GM13976 (cell line): ENCODE results near the gene VAC14.

ENCODE experiments used
- DNase-seq: peaks from one replicate; pipeline ENCODE4 v3.0.0; 2012; ENCODE audit warnings: low spot score
- CTCF ChIP-seq: IDR thresholded peaks from 2 replicates; pipeline ENCODE4 v1.5.1; 2012; ENCODE audit warnings: borderline replicate concordance, mild to moderate bottlenecking; ENCODE audit not compliant: insufficient read depth; ENCODE audit errors: extremely low read depth, missing control alignments, control extremely low read depth
- in situ Hi-C: fragments of 300-500 bp; cut with MboI; formaldehyde crosslinking; loops from one replicate; pipeline ENCODE4 v1.12.0; 2022; ENCODE audit warnings: low sequenced_read_pairs, mixed read lengths, inconsistent platforms; ENCODE audit not compliant: unreplicated experiment

Gene VAC14

GRCh38 chr16:70686376-70687101 lies 114.4 kb downstream of the VAC14 start:
- in situ Hi-C loops = no loop called here
- no peak for DNase-seq

GRCh38 chr16:70685938-70686375 lies 115.0 kb downstream of the VAC14 start, which contains the start of gene MTSS2:
TSS of gene MTSS2 (minus strand) at chr16:70686053. CDS start at chr16:70685791, 262 bp downstream.
- no peak for DNase-seq
- no peak for TF ChIP-seq CTCF
- in situ Hi-C loops = no loop called here

More at GRCh38 chr16:70686376-70687101, 114.4 kb downstream of the VAC14 start:
- TF ChIP-seq CTCF = no peak

- in situ Hi-C loops = no loop called here
- DNase-seq = peak; percentile 69
- no peak for TF ChIP-seq CTCF
These were observed 115.7 kb downstream of the VAC14 start for GRCh38 chr16:70685061-70685937.

GRCh38 chr16:70684146-70685060 lies 116.6 kb downstream of the VAC14 start:
- in situ Hi-C loops = no loop called here
- no peak for TF ChIP-seq CTCF
- no peak for DNase-seq

GRCh38 chr16:70683146-70683944 lies 117.6 kb downstream of the VAC14 start:
- no peak for DNase-seq
- TF ChIP-seq CTCF = no peak
- in situ Hi-C loops = no loop called here
